Measurements from ENCODE around the gene PLCH2. TPM values are rescaled to one million over a fixed set of nuclear protein-coding genes. Genes with fewer than 3 reads are reported as not detected.

The PLCH2 gene
- total RNA-seq, 1 donor from 2014 or later = not detected

DNA sequence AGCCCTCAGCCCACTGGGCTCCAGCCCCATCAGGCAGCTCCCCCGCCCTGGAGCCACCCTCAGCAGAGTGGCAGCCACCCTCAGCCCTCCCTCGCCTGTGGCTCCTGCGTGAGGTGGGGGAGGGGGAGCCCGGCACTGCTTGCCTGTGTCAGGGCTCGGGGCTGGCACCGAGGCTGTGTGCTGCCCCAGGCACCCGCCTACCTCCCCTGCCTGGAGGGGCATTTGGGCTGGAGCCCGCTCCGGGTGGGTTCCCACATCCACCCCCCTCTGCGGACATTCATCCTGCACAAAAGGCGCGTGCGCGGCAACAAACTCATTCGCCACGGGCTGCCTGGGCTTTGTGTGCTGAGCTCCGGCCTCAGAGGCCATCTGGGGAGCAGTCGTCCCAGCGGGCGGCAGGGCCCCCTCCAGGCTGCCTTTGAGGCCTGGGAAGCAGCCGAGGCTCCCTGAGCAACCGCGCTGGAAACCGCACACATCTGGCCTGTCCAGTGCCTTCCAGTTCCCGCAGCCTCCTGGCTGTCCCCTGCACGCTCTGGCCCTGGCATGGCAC, 67.5 kb downstream of the PLCH2 start:
- no peak for DNase-seq (ENCODE audit: low spot score, unreplicated experiment)
- no peak for TF ChIP-seq CTCF (IDR thresholded peaks at IDR 0.05; ENCODE audit: unreplicated experiment)
- Mint-ChIP-seq H3K27me3 (peaks cover 3% of the 10 kb centered on the region), H3K27ac (no peak overlapping the region), H3K9me3 (ENCODE audit: low read depth) (no peaks in the 10 kb centered on the region), H3K4me1 (ENCODE audit: low read depth) (peaks cover 14% of the 10 kb centered on the region), H3K36me3 (ENCODE audit: insufficient read depth) (no peaks in the 10 kb centered on the region), H3K4me3 (ENCODE audit: low read depth) (no peak overlapping the region)

DNA sequence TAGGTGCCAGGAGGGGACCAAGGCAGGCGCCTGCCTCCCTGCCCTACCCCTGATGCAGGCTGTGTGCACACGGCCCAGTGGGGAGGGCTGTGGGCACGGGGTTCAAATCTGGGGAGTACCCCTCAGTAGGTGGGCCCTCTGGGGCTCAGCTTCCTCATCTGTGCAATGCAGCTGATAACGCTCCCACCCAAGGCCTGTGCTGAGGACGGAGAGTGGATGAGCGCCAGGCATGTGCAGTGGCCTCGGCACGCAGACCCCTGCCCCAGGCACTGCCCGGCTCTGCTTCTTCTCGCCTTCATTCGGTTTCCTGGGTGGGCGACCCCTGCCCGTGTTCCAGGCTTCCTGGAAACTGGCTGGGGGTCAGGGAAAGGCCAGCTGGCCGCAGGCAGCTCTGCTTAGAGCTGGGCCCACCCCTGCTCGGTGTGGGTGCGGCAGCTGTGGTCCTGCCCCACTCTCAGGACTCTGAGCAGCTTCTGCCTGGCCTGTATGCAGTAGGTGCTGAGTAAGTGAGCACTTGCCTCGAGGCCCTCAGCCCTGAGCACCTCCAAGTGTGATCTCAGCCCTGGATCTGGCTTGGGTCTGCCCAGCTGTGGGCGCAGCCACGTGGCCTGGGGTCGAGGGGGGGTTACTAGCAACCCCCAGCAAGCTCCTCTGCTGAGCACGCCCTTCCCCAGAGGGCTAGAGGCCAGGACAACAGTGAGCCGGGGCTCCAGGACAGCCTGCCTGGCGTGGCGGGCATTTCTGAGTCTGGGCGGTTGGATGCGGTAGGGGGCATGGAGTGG, 68.2 kb downstream of the PLCH2 start:
- no peaks in the 10 kb centered on the region for H3K36me3 Mint-ChIP-seq (ENCODE audit: insufficient read depth)
- no peak for DNase-seq (ENCODE audit: low spot score, unreplicated experiment)
- no peak overlapping the region for H3K4me3 Mint-ChIP-seq (ENCODE audit: low read depth)
- H3K27ac Mint-ChIP-seq = no peak overlapping the region
- peaks cover 14% of the 10 kb centered on the region for H3K4me1 Mint-ChIP-seq (ENCODE audit: low read depth)
- no peak for TF ChIP-seq CTCF (IDR thresholded peaks at IDR 0.05; ENCODE audit: unreplicated experiment)
- H3K9me3 Mint-ChIP-seq (ENCODE audit: low read depth) = no peaks in the 10 kb centered on the region
- peaks cover 3% of the 10 kb centered on the region for H3K27me3 Mint-ChIP-seq

DNA sequence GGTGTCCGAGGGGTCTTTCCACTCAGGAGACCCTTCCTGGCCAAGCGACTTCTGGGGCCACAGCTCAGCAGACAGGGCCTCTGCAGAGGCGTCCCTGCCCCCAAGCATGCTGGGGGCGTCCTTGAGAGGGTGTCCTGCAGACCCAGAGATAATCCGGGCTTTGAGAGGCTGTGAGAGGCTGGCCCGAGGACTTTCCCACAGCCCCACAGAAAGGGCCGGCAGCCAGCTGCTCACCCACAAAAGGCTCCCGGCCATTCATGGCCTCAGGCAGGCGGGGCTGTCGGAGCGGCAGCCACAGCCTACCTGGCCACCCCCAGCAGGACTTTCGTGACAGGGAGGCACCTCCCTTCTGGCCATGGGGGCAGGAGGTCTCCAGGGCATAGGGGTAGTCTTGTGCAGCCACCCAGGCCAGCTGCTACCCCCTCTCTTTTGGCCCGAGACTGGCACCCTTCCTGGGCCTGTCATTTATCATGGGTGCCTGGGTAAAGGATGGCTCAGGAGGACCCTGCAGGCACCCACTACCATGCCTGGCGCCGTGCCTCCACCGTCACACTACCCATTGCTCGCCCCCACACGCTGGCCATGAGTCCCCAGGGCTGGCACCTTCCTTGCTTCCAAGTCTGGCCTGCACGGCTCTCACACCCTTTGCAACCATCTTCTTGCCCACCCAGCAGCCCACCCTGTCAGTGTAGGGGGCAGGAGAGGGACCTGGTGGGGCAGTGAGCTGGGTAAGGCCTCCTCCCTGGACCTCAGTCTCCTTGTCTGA, 69.0 kb downstream of the PLCH2 start:
- H3K4me3 Mint-ChIP-seq (ENCODE audit: low read depth) = no peak overlapping the region

GRCh38 chr1:2545754-2546514, 69.8 kb downstream of the PLCH2 start:
- no peak for TF ChIP-seq CTCF (IDR thresholded peaks at IDR 0.05; ENCODE audit: unreplicated experiment)
- H3K27ac Mint-ChIP-seq = no peak overlapping the region
- H3K4me3 Mint-ChIP-seq (ENCODE audit: low read depth) = peak overlapping the region; percentile 68
- H3K9me3 Mint-ChIP-seq (ENCODE audit: low read depth) = no peaks in the 10 kb centered on the region
- H3K36me3 Mint-ChIP-seq (ENCODE audit: insufficient read depth) = no peaks in the 10 kb centered on the region
- peaks cover 14% of the 10 kb centered on the region for H3K4me1 Mint-ChIP-seq (ENCODE audit: low read depth)
- DNase-seq (ENCODE audit: low spot score, unreplicated experiment) = peak; percentile 87
- H3K27me3 Mint-ChIP-seq = peaks cover 3% of the 10 kb centered on the region

More for the DNA sequence above, 69.0 kb downstream of the PLCH2 start:
- peaks cover 3% of the 10 kb centered on the region for H3K27me3 Mint-ChIP-seq
- H3K27ac Mint-ChIP-seq = no peak overlapping the region
- peaks cover 14% of the 10 kb centered on the region for H3K4me1 Mint-ChIP-seq (ENCODE audit: low read depth)
- H3K36me3 Mint-ChIP-seq (ENCODE audit: insufficient read depth) = no peaks in the 10 kb centered on the region
- H3K9me3 Mint-ChIP-seq (ENCODE audit: low read depth) = no peaks in the 10 kb centered on the region
- DNase-seq (ENCODE audit: low spot score, unreplicated experiment) = no peak
- no peak for TF ChIP-seq CTCF (IDR thresholded peaks at IDR 0.05; ENCODE audit: unreplicated experiment)

Data from progenitor cell of endocrine pancreas (in vitro differentiated cells).